ENCODE data around the gene DENND6A.

Gene DENND6A

GRCh38 chr3:57654267-57654666, 38.6 kb downstream of the DENND6A start:
- ChIA-PET CTCF (interaction anchor here (0.7 kb wide), 2 partner anchors 205 to 534 kb away, joined by 3 to 7 read pairs; no protein-coding TSS in a partner anchor), POLR2A (no interaction called here)
- Histone ChIP-seq H3K4me1 (ENCODE audit: control insufficient read depth, insufficient read depth, low read length) (no peaks in the 10 kb centered on the region), H3K36me3 (ENCODE audit: control insufficient read depth in 2 of 2, insufficient read depth in 1 of 2, low read length in 2 of 2) (peaks cover 12 to 61% of the 10 kb centered on the region in 2 experiments), H3K4me3 (ENCODE audit: low read depth, low read length) (no peak overlapping the region), H3K9me3 (ENCODE audit: control insufficient read depth, insufficient read depth, low read depth, low read length) (no peaks in the 10 kb centered on the region), H3K27ac (ENCODE audit: extremely low read depth, low read depth, low read length) (no peak overlapping the region)
- TF ChIP-seq ZFHX2 (tag by site-specific recombination; conservative IDR thresholded peaks at IDR 0.05) = no peak
- TF ChIP-seq KLF9 (tag by site-specific recombination; IDR thresholded peaks at IDR 0.05; ENCODE audit: low read depth) = no peak
- no peak for TF ChIP-seq PATZ1 (tag by site-specific recombination; IDR thresholded peaks at IDR 0.05)

DNA sequence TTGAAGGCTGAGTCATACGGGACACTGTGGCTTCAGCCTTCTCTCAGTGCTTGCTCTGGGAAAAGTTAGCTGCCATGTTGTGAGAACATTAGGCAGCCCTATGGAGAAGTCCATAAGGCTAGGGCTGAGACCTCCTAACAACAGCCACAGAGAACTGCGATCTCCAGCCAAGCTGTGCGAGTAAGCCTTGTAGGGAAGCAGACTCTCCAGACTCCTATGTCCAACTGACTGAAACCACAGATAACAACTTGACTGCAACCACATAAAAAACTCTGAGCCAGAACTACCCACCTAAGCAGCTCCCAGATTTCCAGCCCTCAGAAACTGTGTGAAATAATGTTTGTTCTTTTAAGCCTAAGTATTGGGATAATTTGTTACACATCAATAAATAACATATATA, 40.7 kb downstream of the DENND6A start:
- TF ChIP-seq ZFHX2 (tag by site-specific recombination; conservative IDR thresholded peaks at IDR 0.05) (no peak), ZFP37 (tag by site-specific recombination; IDR thresholded peaks at IDR 0.05) (no peak), ZNF785 (tag by site-specific recombination; IDR thresholded peaks at IDR 0.05) (no peak), RBAK (tag by site-specific recombination; IDR thresholded peaks at IDR 0.05) (no peak), ZNF621 (tag by site-specific recombination; IDR thresholded peaks at IDR 0.05) (no peak), ZBTB1 (tag by site-specific recombination; IDR thresholded peaks at IDR 0.05) (no peak), TRIM28 (IDR thresholded peaks at IDR 0.05; ENCODE audit: borderline replicate concordance, low read length) (no peak), ZNF664 (tag by site-specific recombination; IDR thresholded peaks at IDR 0.05) (no peak), ZNF701 (tag by site-specific recombination; IDR thresholded peaks at IDR 0.05) (no peak), ZNF626 (tag by site-specific recombination; IDR thresholded peaks at IDR 0.05) (no peak), ZEB2 (tag by site-specific recombination; IDR thresholded peaks at IDR 0.05) (no peak), SCRT1 (tag by site-specific recombination; IDR thresholded peaks at IDR 0.05; ENCODE audit: borderline replicate concordance) (no peak), ZBTB8A (tag by site-specific recombination; IDR thresholded peaks at IDR 0.05) (no peak)
- CTCF ChIA-PET = no interaction called here
- peaks cover 12 to 59% of the 10 kb centered on the region in 2 experiments for H3K36me3 ChIP-seq (ENCODE audit: control insufficient read depth in 2 of 2, insufficient read depth in 1 of 2, low read length in 2 of 2)
- POLR2A ChIA-PET = no interaction called here
- no peak overlapping the region for H3K27ac ChIP-seq (ENCODE audit: extremely low read depth, low read depth, low read length)
- no peaks in the 10 kb centered on the region for H3K9me3 ChIP-seq (ENCODE audit: control insufficient read depth, insufficient read depth, low read depth, low read length)
- H3K4me3 ChIP-seq (ENCODE audit: low read depth, low read length) = no peak overlapping the region
- no peaks in the 10 kb centered on the region for H3K4me1 ChIP-seq (ENCODE audit: control insufficient read depth, insufficient read depth, low read length)

- H3K4me1 ChIP-seq (ENCODE audit: control insufficient read depth, insufficient read depth, low read length) = no peaks in the 10 kb centered on the region
- ChIA-PET POLR2A (no interaction called here), CTCF (interaction anchor here (0.6 kb wide), 1 partner anchor 48 kb away, joined by 3 read pairs; no protein-coding TSS in a partner anchor)
- H3K36me3 ChIP-seq (ENCODE audit: control insufficient read depth in 2 of 2, insufficient read depth in 1 of 2, low read length in 2 of 2) = peaks cover 0 to 57% of the 10 kb centered on the region in 2 experiments; a peak in 2 of 3 replicates
- H3K9me3 ChIP-seq (ENCODE audit: control insufficient read depth, insufficient read depth, low read depth, low read length) = no peaks in the 10 kb centered on the region
- H3K27ac ChIP-seq (ENCODE audit: extremely low read depth, low read depth, low read length) = no peak overlapping the region
- H3K4me3 ChIP-seq (ENCODE audit: low read depth, low read length) = no peak overlapping the region
- TF ChIP-seq, protein P1, sequence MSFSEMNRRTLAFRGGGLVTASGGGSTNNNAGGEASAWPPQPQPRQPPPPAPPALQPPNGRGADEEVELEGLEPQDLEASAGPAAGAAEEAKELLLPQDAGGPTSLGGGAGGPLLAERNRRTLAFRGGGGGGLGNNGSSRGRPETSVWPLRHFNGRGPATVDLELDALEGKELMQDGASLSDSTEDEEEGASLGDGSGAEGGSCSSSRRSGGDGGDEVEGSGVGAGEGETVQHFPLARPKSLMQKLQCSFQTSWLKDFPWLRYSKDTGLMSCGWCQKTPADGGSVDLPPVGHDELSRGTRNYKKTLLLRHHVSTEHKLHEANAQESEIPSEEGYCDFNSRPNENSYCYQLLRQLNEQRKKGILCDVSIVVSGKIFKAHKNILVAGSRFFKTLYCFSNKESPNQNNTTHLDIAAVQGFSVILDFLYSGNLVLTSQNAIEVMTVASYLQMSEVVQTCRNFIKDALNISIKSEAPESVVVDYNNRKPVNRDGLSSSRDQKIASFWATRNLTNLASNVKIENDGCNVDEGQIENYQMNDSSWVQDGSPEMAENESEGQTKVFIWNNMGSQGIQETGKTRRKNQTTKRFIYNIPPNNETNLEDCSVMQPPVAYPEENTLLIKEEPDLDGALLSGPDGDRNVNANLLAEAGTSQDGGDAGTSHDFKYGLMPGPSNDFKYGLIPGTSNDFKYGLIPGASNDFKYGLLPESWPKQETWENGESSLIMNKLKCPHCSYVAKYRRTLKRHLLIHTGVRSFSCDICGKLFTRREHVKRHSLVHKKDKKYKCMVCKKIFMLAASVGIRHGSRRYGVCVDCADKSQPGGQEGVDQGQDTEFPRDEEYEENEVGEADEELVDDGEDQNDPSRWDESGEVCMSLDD (tag by site-specific recombination; IDR thresholded peaks at IDR 0.05) = no peak
- TF ChIP-seq ZBTB1 (tag by site-specific recombination; IDR thresholded peaks at IDR 0.05) (no peak), KLF1 (tag by site-specific recombination; IDR thresholded peaks at IDR 0.05) (no peak), ZNF169 (tag by site-specific recombination; IDR thresholded peaks at IDR 0.05) (no peak), ZNF76 (tag by site-specific recombination; IDR thresholded peaks at IDR 0.05; ENCODE audit: borderline replicate concordance, low read depth) (no peak), ZNF214 (tag by site-specific recombination; IDR thresholded peaks at IDR 0.05; ENCODE audit: borderline replicate concordance) (no peak), BCL11A (tag by site-specific recombination; IDR thresholded peaks at IDR 0.05; ENCODE audit: low read depth) (no peak), ZSCAN16 (tag by site-specific recombination; IDR thresholded peaks at IDR 0.05) (no peak), ZNF768 (tag by site-specific recombination; IDR thresholded peaks at IDR 0.05) (no peak), ZNF677 (tag by site-specific recombination; IDR thresholded peaks at IDR 0.05) (no peak), ZNF146 (tag by site-specific recombination; IDR thresholded peaks at IDR 0.05) (no peak), ZNF155 (tag by site-specific recombination; IDR thresholded peaks at IDR 0.05) (no peak), ZNF292 (tag by site-specific recombination; IDR thresholded peaks at IDR 0.05; ENCODE audit: borderline replicate concordance, low read depth) (no peak)
Measured at GRCh38 chr3:57647292-57647940, 45.5 kb downstream of the DENND6A start.
